Activated CD4-positive, alpha-beta T cell treated with anti-CD3 and anti-CD28 coated beads for 36 hours (primary cell): ENCODE measurements around the gene USP43. TPM values are rescaled to one million over a fixed set of nuclear protein-coding genes. Genes with fewer than 3 reads are reported as not detected.
"Not testable (repeated sequence)": the region's sequence is repeated elsewhere in the genome, so short reads cannot be mapped to it uniquely, and the experiment has no call there.

Experiments
- ATAC-seq: fragments of 200-7000 bp; cut with Tn5 transposase; one replicate; pipeline ENCODE4 v1.10.0; 2021; ENCODE audit warnings: mild to moderate bottlenecking, moderate library complexity
- CTCF ChIA-PET: fragments of 350-600 bp; sonication (Branson Sonifier 250); formaldehyde crosslinking; loops from one replicate; lab custom pipeline; 2021; ENCODE audit warnings: antibody characterized with exemption; lab: Charles Lee
- POLR2A ChIA-PET: fragments of 350-600 bp; sonication (Branson Sonifier 250); formaldehyde crosslinking; loops from one replicate; lab custom pipeline; 2021; ENCODE audit warnings: antibody characterized with exemption, inconsistent platforms; lab: Charles Lee
- DNase-seq: peaks from one replicate; pipeline ENCODE4 v3.0.0-alpha.2; 2020
- H3K27ac Mint-ChIP-seq: one replicate; pipeline ENCODE4 v1.8.0; 2021; ENCODE audit warnings: mixed read lengths
- H3K27me3 Mint-ChIP-seq: one replicate; pipeline ENCODE4 v1.8.0; 2021; ENCODE audit warnings: mixed read lengths
- H3K36me3 Mint-ChIP-seq: one replicate; pipeline ENCODE4 v1.8.0; 2021; ENCODE audit warnings: low read depth, mixed read lengths
- H3K4me1 Mint-ChIP-seq: one replicate; pipeline ENCODE4 v1.8.0; 2021; ENCODE audit warnings: mixed read lengths
- H3K4me3 Mint-ChIP-seq: one replicate; pipeline ENCODE4 v1.8.0; 2021; ENCODE audit warnings: mild to moderate bottlenecking, moderate library complexity, mixed read lengths
- H3K9me3 Mint-ChIP-seq: one replicate; pipeline ENCODE4 v1.8.0; 2021; ENCODE audit warnings: low read depth, mixed read lengths
- intact Hi-C, 2 experiments: fragments of 100-400 bp; cut with DNase I in 1 of 2; cut with micrococcal nuclease in 1 of 2; formaldehyde crosslinking; loops; one replicate each; pipeline versions ENCODE4 v1.14.2 to v1.15.1; 2022 to 2024; cut with DNase I, micrococcal nuclease
- total RNA-seq, 2 experiments: library from RNA; stranded (reverse); gene quantifications; one replicate each; pipeline ENCODE4 v1.2.3, GENCODE V29; 2021

The USP43 gene
- under 1 TPM; 0.25 to 0.33 TPM for total RNA-seq

- intact Hi-C loops, result loop anchor here in 1 of 2 experiments (2.0 kb wide), 2 partner anchors 32 to 68 kb away; partner anchors contain the start of gene CFAP52
- peaks cover 44% of the 10 kb centered on the region for H3K27me3 Mint-ChIP-seq
- H3K27ac Mint-ChIP-seq, result peak within 1 kb of the TSS; percentile 57
- peak within 1 kb of the TSS; percentile 70 for H3K4me3 Mint-ChIP-seq
- no peaks in the 10 kb centered on the region for H3K9me3 Mint-ChIP-seq
- peaks cover 13% of the 10 kb centered on the region for H3K4me1 Mint-ChIP-seq
- H3K36me3 Mint-ChIP-seq, result no peaks in the 10 kb centered on the region
- ChIA-PET POLR2A (no interaction called here), CTCF (no interaction called here)
- ATAC-seq (peak; percentile 69), DNase-seq (peak; percentile 52)
These were observed at the start of gene USP43 for GRCh38 chr17:9644910-9645751. Gene USP43, plus strand, starts transcription at chr17:9645517. Its CDS starts 116 bp downstream, at chr17:9645633.

- not testable (repeated sequence) for H3K27ac Mint-ChIP-seq
- CTCF ChIA-PET, result interaction anchor here (0.7 kb wide), 1 partner anchor 53 kb away, joined by 3 read pairs; no protein-coding TSS in a partner anchor
These were observed 47.7 kb upstream of the USP43 start for GRCh38 chr17:9597638-9598037.

DNA sequence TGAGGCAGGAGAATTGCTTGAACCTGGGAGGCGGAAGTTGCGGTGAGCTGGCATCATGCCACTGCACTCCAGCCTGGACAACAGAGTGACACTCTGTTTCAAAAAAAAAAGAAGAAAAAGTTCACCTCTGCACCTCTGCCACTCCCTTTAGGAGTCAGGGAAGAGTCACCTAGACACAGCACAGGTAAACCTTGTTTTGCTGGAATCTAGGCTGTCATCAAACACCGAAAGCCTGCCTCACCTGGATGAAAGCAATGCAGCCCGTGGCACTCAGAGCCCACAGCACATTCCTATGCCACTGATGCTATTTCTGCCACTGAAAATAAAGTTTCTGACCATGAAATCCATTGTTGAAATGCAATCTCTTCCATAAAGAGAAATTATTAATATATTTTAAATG lies 46.7 kb upstream of the USP43 start:
- H3K4me3 Mint-ChIP-seq, result no peak overlapping the region
- POLR2A ChIA-PET, result no interaction called here
- DNase-seq, result no peak

More at GRCh38 chr17:9597638-9598037, 47.7 kb upstream of the USP43 start:
- H3K27me3 Mint-ChIP-seq, DNase-seq, H3K36me3 Mint-ChIP-seq, H3K4me1 Mint-ChIP-seq, intact Hi-C loops, H3K4me3 Mint-ChIP-seq, POLR2A ChIA-PET, H3K9me3 Mint-ChIP-seq, ATAC-seq: not testable (repeated sequence)

DNA sequence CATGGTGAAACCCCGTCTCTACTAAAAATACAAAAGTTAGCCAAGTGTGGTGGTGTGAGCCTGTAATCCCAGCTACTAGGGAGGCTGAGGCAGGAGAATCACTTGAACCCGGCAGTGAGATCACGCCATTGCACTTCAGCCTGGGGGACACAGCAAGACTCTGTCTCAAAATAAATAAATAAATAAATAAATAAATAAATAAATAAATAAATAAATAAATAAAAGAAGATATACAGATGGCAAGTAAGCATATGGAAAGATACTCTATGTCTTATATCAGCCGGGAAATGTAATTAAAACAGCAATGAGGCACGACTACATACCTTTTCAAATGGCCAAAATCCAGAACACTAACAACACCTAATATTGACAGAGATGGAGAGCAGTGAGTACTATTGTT lies 40.7 kb upstream of the USP43 start:
- intact Hi-C loops, H3K9me3 Mint-ChIP-seq, ATAC-seq, POLR2A ChIA-PET, H3K36me3 Mint-ChIP-seq, H3K4me3 Mint-ChIP-seq, H3K27ac Mint-ChIP-seq, DNase-seq, CTCF ChIA-PET, H3K4me1 Mint-ChIP-seq: not testable (repeated sequence)
- H3K27me3 Mint-ChIP-seq, result peaks cover 14% of the 10 kb centered on the region

More for the DNA sequence above, 46.7 kb upstream of the USP43 start:
- ATAC-seq, result no peak
- intact Hi-C loops, result no loop called here
- no peaks in the 10 kb centered on the region for H3K4me1 Mint-ChIP-seq
- CTCF ChIA-PET, result no interaction called here
- H3K27ac Mint-ChIP-seq, result no peak overlapping the region
- no peaks in the 10 kb centered on the region for H3K9me3 Mint-ChIP-seq
- peaks cover 9% of the 10 kb centered on the region for H3K27me3 Mint-ChIP-seq
- no peaks in the 10 kb centered on the region for H3K36me3 Mint-ChIP-seq

DNA sequence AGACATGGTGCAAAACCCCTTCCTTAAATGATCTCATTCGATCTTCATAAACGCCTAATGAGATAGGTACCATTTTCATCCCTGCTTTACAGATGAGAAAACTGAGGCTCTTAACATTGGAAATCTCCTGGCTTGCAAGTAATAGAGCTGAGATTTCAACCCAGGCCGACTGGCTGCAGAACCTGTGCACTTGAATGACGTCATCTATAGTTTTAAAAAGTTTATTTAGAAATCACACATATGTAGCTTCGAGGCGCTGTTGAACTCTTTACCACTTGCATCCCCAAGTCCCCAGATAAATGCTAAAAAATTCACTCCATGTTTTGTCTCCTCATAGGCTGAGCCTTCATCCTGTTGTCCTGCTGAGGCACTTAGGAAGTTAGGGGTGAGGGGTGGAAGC lies 38.9 kb upstream of the USP43 start:
- intact Hi-C loops, result no loop called here
- H3K9me3 Mint-ChIP-seq, result no peaks in the 10 kb centered on the region
- H3K27ac Mint-ChIP-seq, result no peak overlapping the region
- H3K36me3 Mint-ChIP-seq, result no peaks in the 10 kb centered on the region
- no peak overlapping the region for H3K4me3 Mint-ChIP-seq
- ATAC-seq (no peak), DNase-seq (no peak)
- CTCF ChIA-PET, result interaction anchor here (0.7 kb wide), 1 partner anchor 17 kb away, joined by 3 read pairs; no protein-coding TSS in a partner anchor
- POLR2A ChIA-PET, result no interaction called here
- H3K27me3 Mint-ChIP-seq, result peaks cover 16% of the 10 kb centered on the region
- H3K4me1 Mint-ChIP-seq, result no peaks in the 10 kb centered on the region

DNA sequence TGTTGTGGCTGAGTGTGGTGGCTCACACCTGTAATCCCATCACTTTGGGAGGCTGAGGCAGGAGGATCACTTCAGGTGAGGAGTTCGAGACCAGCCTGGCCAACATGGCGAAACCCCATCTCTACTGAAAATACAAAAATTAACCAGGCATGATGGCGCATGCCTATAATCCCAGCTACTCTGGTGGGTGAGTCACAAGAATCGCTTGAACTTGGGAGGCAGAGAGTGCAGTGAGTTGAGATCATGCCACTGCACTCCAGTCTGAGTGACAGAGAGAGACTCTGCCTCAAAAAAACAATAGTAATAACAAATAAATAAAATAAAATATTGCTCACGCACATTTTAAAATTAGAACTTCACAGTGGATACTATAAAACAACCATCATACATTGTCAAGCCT lies 38.3 kb upstream of the USP43 start:
- DNase-seq, result not testable (repeated sequence)
- CTCF ChIA-PET, result interaction anchor here (0.7 kb wide), 1 partner anchor 17 kb away, joined by 3 read pairs; no protein-coding TSS in a partner anchor
- H3K27me3 Mint-ChIP-seq, result peaks cover 17% of the 10 kb centered on the region

GRCh38 chr17:9611557-9611956 lies 33.8 kb upstream of the USP43 start:
- POLR2A ChIA-PET, result no interaction called here
- H3K36me3 Mint-ChIP-seq, result no peaks in the 10 kb centered on the region
- H3K4me1 Mint-ChIP-seq, result no peaks in the 10 kb centered on the region
- no peak for ATAC-seq
- peaks cover 11% of the 10 kb centered on the region for H3K27me3 Mint-ChIP-seq
- no peak overlapping the region for H3K27ac Mint-ChIP-seq
- intact Hi-C loops, result no loop called here
- no peak for DNase-seq
- H3K9me3 Mint-ChIP-seq, result no peaks in the 10 kb centered on the region
- CTCF ChIA-PET, result no interaction called here
- no peak overlapping the region for H3K4me3 Mint-ChIP-seq

More for the DNA sequence above, 38.3 kb upstream of the USP43 start:
- H3K4me3 Mint-ChIP-seq, POLR2A ChIA-PET, H3K27ac Mint-ChIP-seq, H3K36me3 Mint-ChIP-seq, intact Hi-C loops, H3K9me3 Mint-ChIP-seq, ATAC-seq, H3K4me1 Mint-ChIP-seq: not testable (repeated sequence)

GRCh38 chr17:9612006-9612405 lies 33.3 kb upstream of the USP43 start:
- Mint-ChIP-seq H3K4me1 (no peaks in the 10 kb centered on the region), H3K36me3 (no peaks in the 10 kb centered on the region), H3K27ac (no peak overlapping the region), H3K4me3 (no peak overlapping the region), H3K27me3 (peaks cover 11% of the 10 kb centered on the region), H3K9me3 (no peaks in the 10 kb centered on the region)
- DNase-seq (no peak), ATAC-seq (no peak)
- ChIA-PET CTCF (no interaction called here), POLR2A (no interaction called here)
- intact Hi-C loops, result no loop called here

DNA sequence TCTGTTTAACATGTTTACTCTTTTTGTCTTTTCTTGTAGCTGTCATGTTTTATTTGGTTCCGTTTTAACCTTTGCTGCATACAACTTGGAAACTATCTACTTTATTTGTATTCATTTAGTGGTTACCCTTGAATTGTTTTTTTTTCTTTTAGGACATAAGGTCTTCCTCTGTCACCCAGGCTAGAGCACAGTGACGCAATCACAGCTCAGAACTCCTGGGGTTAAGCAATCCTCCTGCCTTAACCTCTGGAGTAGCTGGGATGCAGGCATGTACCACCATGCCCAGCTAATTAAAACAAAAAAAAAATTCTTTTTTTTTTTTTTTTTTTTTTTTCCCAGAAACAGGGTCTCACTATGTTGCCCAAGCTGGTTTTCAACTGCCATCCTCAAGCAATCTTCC lies 29.8 kb upstream of the USP43 start:
- intact Hi-C loops, result no loop called here
- no peaks in the 10 kb centered on the region for H3K36me3 Mint-ChIP-seq
- H3K4me1 Mint-ChIP-seq, result no peaks in the 10 kb centered on the region
- no peaks in the 10 kb centered on the region for H3K9me3 Mint-ChIP-seq
- ATAC-seq, result no peak
- peaks cover 7% of the 10 kb centered on the region for H3K27me3 Mint-ChIP-seq
- ChIA-PET CTCF (interaction anchor here (0.6 kb wide), 1 partner anchor 69 kb away, joined by 3 read pairs; no protein-coding TSS in a partner anchor), POLR2A (no interaction called here)
- H3K27ac Mint-ChIP-seq, result no peak overlapping the region
- DNase-seq, result no peak
- H3K4me3 Mint-ChIP-seq, result no peak overlapping the region

DNA sequence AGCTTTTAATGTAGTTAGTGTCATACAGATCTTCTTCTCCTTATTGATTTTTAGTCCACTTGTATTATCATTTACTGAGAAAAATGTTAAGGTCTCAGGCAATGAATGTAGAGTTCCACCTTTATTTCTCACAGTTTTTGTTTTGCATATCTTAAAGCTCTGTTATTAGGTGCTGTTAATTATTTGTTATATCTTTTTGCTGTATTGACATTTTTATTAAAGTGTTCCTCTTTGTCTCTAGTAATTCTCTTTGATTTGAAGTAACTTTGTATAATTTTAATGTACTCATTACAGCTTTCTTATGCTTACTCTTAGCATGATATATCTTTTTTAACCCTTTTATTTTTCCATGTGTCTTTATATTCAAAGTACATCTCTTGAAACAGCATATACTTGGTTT lies 22.4 kb upstream of the USP43 start:
- Mint-ChIP-seq H3K27ac (no peak overlapping the region), H3K4me1 (no peaks in the 10 kb centered on the region), H3K9me3 (peaks cover 14% of the 10 kb centered on the region), H3K4me3 (no peak overlapping the region), H3K27me3 (no peaks in the 10 kb centered on the region), H3K36me3 (no peaks in the 10 kb centered on the region)
- ATAC-seq (no peak), DNase-seq (no peak)
- ChIA-PET CTCF (no interaction called here), POLR2A (no interaction called here)
- intact Hi-C loops, result no loop called here

- Mint-ChIP-seq H3K4me3 (no peak overlapping the region), H3K9me3 (peaks cover 11% of the 10 kb centered on the region), H3K4me1 (no peaks in the 10 kb centered on the region), H3K36me3 (no peaks in the 10 kb centered on the region), H3K27ac (no peak overlapping the region), H3K27me3 (peaks cover 12% of the 10 kb centered on the region)
- intact Hi-C loops, result no loop called here
- no peak for ATAC-seq
- CTCF ChIA-PET, result interaction anchor here (0.5 kb wide), 1 partner anchor 135 kb away, joined by 4 read pairs; no protein-coding TSS in a partner anchor
- DNase-seq, result no peak
- POLR2A ChIA-PET, result interaction anchor here (0.5 kb wide), 1 partner anchor 736 kb away, joined by 4 read pairs; no protein-coding TSS in a partner anchor
These were observed 16.8 kb upstream of the USP43 start for GRCh38 chr17:9628509-9628908.

DNA sequence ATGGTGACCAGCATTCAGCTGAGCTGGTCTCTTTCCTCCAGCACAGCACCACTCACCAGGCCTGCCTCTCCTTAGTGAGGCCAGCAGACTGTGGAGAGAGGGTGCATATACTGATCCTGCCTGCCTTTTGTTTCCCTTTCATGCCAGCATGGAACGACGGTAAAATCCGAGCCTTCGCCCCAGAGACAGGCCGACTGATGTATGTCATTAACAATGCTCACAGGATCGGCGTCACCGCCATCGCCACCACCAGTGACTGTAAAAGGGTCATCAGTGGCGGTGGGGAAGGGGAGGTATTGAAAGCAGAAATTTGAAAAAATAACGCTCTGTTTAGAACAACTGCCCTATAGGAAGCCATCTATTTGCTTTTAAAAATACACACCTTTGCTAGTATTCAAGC lies 12.6 kb upstream of the USP43 start:
- H3K36me3 Mint-ChIP-seq, result no peaks in the 10 kb centered on the region
- peaks cover 28% of the 10 kb centered on the region for H3K27me3 Mint-ChIP-seq
- CTCF ChIA-PET, result interaction anchor here (0.6 kb wide), 1 partner anchor 83 kb away, joined by 3 read pairs; no protein-coding TSS in a partner anchor
- ATAC-seq, result no peak
- DNase-seq, result no peak
- no peaks in the 10 kb centered on the region for H3K4me1 Mint-ChIP-seq
- H3K27ac Mint-ChIP-seq, result no peak overlapping the region
- POLR2A ChIA-PET, result no interaction called here
- H3K9me3 Mint-ChIP-seq, result no peaks in the 10 kb centered on the region
- no peak overlapping the region for H3K4me3 Mint-ChIP-seq
- intact Hi-C loops, result no loop called here
